A549 treated with AZD2906 at 1 μM for 4 hours (cell line): ENCODE measurements around the gene REC8. TPM values are rescaled to one million over a fixed set of nuclear protein-coding genes. Genes with fewer than 3 reads are reported as not detected.

Experiments used
- total RNA-seq: library from RNA; stranded (reverse); fragments of 200-300 nt; extraction: Qiagen RNA extraction; gene quantifications from 5 replicates; pipeline ENCODE4 v1.2.3, GENCODE V29; 2022

REC8 gene
- total RNA-seq, 1 experiment from 2014 or later, result 3.3 TPM

Other genes starting within 250 kb of the REC8 start
- gene DHRS4, start 218.3 kb upstream of the REC8 start, total RNA-seq, result 45.3 to 49.8 TPM (median 47.9 TPM) in 5 replicates
- 23.3 to 33.2 TPM (median 30.8 TPM) in 5 replicates for gene DHRS4L2, start 183.2 kb upstream of the REC8 start, total RNA-seq
- 0.48 to 0.59 TPM (median 0.49 TPM) in 5 replicates for gene CARMIL3, start 120.1 kb upstream of the REC8 start, total RNA-seq
- gene CPNE6, start 100.5 kb upstream of the REC8 start, total RNA-seq, result 0.05 to 0.12 TPM (median 0.06 TPM) in 4 of 5 replicates, not detected in the other
- gene PCK2, start 77.8 kb upstream of the REC8 start, total RNA-seq, result 17.2 to 22.3 TPM (median 20.2 TPM) in 5 replicates
- 20.3 to 26.4 TPM (median 20.7 TPM) in 5 replicates for gene DCAF11, start 57.3 kb upstream of the REC8 start, total RNA-seq
- gene NRL, start 57.1 kb upstream of the REC8 start, total RNA-seq, result 0.74 to 1.1 TPM (median 0.98 TPM) in 5 replicates
- 0.10 to 0.13 TPM in 2 of 5 replicates, not detected in the others for gene FITM1, start 41.4 kb upstream of the REC8 start, total RNA-seq
- 158 to 182 TPM (median 161 TPM) in 5 replicates for gene PSME1, start 35.9 kb upstream of the REC8 start, total RNA-seq
- gene EMC9, start 30.5 kb upstream of the REC8 start, total RNA-seq, result 46.5 to 62.7 TPM (median 58.0 TPM) in 5 replicates
- 150 to 197 TPM (median 159 TPM) in 5 replicates for gene PSME2, start 25.5 kb upstream of the REC8 start, total RNA-seq
- gene RNF31, start 24.6 kb upstream of the REC8 start, total RNA-seq, result 20.3 to 33.7 TPM (median 32.3 TPM) in 5 replicates
- 15.6 to 20.2 TPM (median 16.5 TPM) in 5 replicates for gene IRF9, start 10.8 kb upstream of the REC8 start, total RNA-seq
- 75.4 to 87.1 TPM (median 80.0 TPM) in 5 replicates for gene IPO4, start 16.7 kb downstream of the REC8 start, total RNA-seq
- 60.6 to 69.9 TPM (median 64.6 TPM) in 5 replicates for gene TM9SF1, start 23.4 kb downstream of the REC8 start, total RNA-seq
- not detected in 5 replicates for gene TSSK4, start 33.6 kb downstream of the REC8 start, total RNA-seq
- gene CHMP4A, start 41.4 kb downstream of the REC8 start, total RNA-seq, result 78.2 to 100.0 TPM (median 79.3 TPM) in 5 replicates
- 28.9 to 33.7 TPM (median 31.1 TPM) in 5 replicates for gene MDP1, start 44.0 kb downstream of the REC8 start, total RNA-seq
- 433 to 471 TPM (median 446 TPM) in 5 replicates for gene NEDD8, start 60.3 kb downstream of the REC8 start, total RNA-seq
- 53.0 to 66.2 TPM (median 54.3 TPM) in 5 replicates for gene GMPR2, start 60.8 kb downstream of the REC8 start, total RNA-seq
- 33.4 to 37.5 TPM (median 36.9 TPM) in 5 replicates for gene TINF2, start 70.5 kb downstream of the REC8 start, total RNA-seq
- 0.93 to 1.8 TPM (median 1.1 TPM) in 5 replicates for gene TGM1, start 91.1 kb downstream of the REC8 start, total RNA-seq
- 15.8 to 17.3 TPM (median 16.6 TPM) in 5 replicates for gene RABGGTA, start 99.5 kb downstream of the REC8 start, total RNA-seq
- 9.9 to 12.1 TPM (median 12.0 TPM) in 5 replicates for gene DHRS1, start 127.7 kb downstream of the REC8 start, total RNA-seq
- gene NOP9, start 127.8 kb downstream of the REC8 start, total RNA-seq, result 13.4 to 16.4 TPM (median 14.4 TPM) in 5 replicates
- gene CIDEB, start 135.9 kb downstream of the REC8 start, total RNA-seq, result 0.12 to 0.26 TPM (median 0.23 TPM) in 5 replicates
- 2.4 to 5.1 TPM (median 4.0 TPM) in 5 replicates for gene LTB4R2, start 138.1 kb downstream of the REC8 start, total RNA-seq
- gene LTB4R, start 139.4 kb downstream of the REC8 start, total RNA-seq, result 3.1 to 6.1 TPM (median 5.2 TPM) in 5 replicates
- not detected in 5 replicates for gene ADCY4, start 163.0 kb downstream of the REC8 start, total RNA-seq
- gene RIPK3, start 167.9 kb downstream of the REC8 start, total RNA-seq, result not detected in 5 replicates
- 0.05 to 0.31 TPM (median 0.07 TPM) in 5 replicates for gene NFATC4, start 196.1 kb downstream of the REC8 start, total RNA-seq
- 0.31 to 0.44 TPM (median 0.41 TPM) in 5 replicates for gene NYNRIN, start 226.9 kb downstream of the REC8 start, total RNA-seq